ENCODE measurements around the gene HDAC4.
"Not testable (repeated sequence)": the region's sequence is repeated elsewhere in the genome, so short reads cannot be mapped to it uniquely, and the experiment has no call there.

Gene HDAC4

GRCh38 chr2:239400596-239401066 lies at the start of gene HDAC4:
TSS of gene HDAC4 (minus strand) at chr2:239401020. CDS start at chr2:239352699, 48,321 bp downstream.
- no peak for DNase-seq (ENCODE audit: low read depth in 2 of 2)

GRCh38 chr2:239449468-239449867 lies 48.6 kb upstream of the HDAC4 start:
- not testable (repeated sequence) for DNase-seq (ENCODE audit: low read depth in 2 of 2)

- DNase-seq (ENCODE audit: low read depth in 2 of 2) = no peak
Observed at GRCh38 chr2:239445771-239446524, 45.1 kb upstream of the HDAC4 start.

GRCh38 chr2:239444626-239445577 lies 44.1 kb upstream of the HDAC4 start:
- no peak for DNase-seq (ENCODE audit: low read depth in 2 of 2)

GRCh38 chr2:239443666-239444567 lies 43.1 kb upstream of the HDAC4 start:
- no peak for DNase-seq (ENCODE audit: low read depth in 2 of 2)

- no peak for DNase-seq (ENCODE audit: low read depth in 2 of 2)
Observed at GRCh38 chr2:239443102-239443620, 42.3 kb upstream of the HDAC4 start.

GRCh38 chr2:239442192-239442591 lies 41.4 kb upstream of the HDAC4 start:
- DNase-seq (ENCODE audit: low read depth in 2 of 2) = no peak

- no peak for DNase-seq (ENCODE audit: low read depth in 2 of 2)
Observed at GRCh38 chr2:239441261-239442078, 40.6 kb upstream of the HDAC4 start.

- DNase-seq (ENCODE audit: low read depth in 2 of 2) = no peak
Observed at GRCh38 chr2:239440511-239440959, 39.7 kb upstream of the HDAC4 start.

GRCh38 chr2:239439754-239440315 lies 39.0 kb upstream of the HDAC4 start:
- DNase-seq (ENCODE audit: low read depth in 2 of 2) = no peak

GRCh38 chr2:239438995-239439753 lies 38.4 kb upstream of the HDAC4 start:
- DNase-seq (ENCODE audit: low read depth in 2 of 2) = no peak

GRCh38 chr2:239438368-239438767 lies 37.5 kb upstream of the HDAC4 start:
- no peak for DNase-seq (ENCODE audit: low read depth in 2 of 2)

GRCh38 chr2:239436669-239437335 lies 36.0 kb upstream of the HDAC4 start:
- no peak for DNase-seq (ENCODE audit: low read depth in 2 of 2)

- no peak for DNase-seq (ENCODE audit: low read depth in 2 of 2)
Observed at GRCh38 chr2:239436076-239436475, 35.3 kb upstream of the HDAC4 start.

- no peak for DNase-seq (ENCODE audit: low read depth in 2 of 2)
Observed at GRCh38 chr2:239433777-239434403, 33.1 kb upstream of the HDAC4 start.

- DNase-seq (ENCODE audit: low read depth in 2 of 2) = no peak
Observed at GRCh38 chr2:239432174-239432573, 31.4 kb upstream of the HDAC4 start.

- no peak for DNase-seq (ENCODE audit: low read depth in 2 of 2)
Observed at GRCh38 chr2:239431536-239431935, 30.7 kb upstream of the HDAC4 start.

Measured in fibroblast of skin of left quadriceps (primary cell).